HG02759 (cell line): ENCODE results near the gene TM9SF4.
"Not testable (repeated sequence)": the region's sequence is repeated elsewhere in the genome, so short reads cannot be mapped to it uniquely, and the experiment has no call there.

Experiments
- ATAC-seq: cut with Tn5 transposase; IDR thresholded peaks from one replicate; pipeline ENCODE4 v1.9.1; 2021; ENCODE audit warnings: mild to moderate bottlenecking, moderate library complexity; ENCODE audit not compliant: unreplicated experiment

TM9SF4 gene

GRCh38 chr20:32155017-32155981, 45.8 kb downstream of the TM9SF4 start:
- ATAC-seq = no peak

- no peak for ATAC-seq
Observed at GRCh38 chr20:32157611-32158010, 48.1 kb downstream of the TM9SF4 start.

GRCh38 chr20:32158351-32158750, 48.8 kb downstream of the TM9SF4 start:
- no peak for ATAC-seq

- no peak for ATAC-seq
Observed at GRCh38 chr20:32158943-32159660, 49.6 kb downstream of the TM9SF4 start.

GRCh38 chr20:32159766-32160221, 50.3 kb downstream of the TM9SF4 start:
- ATAC-seq = no peak

- ATAC-seq = no peak
Observed at GRCh38 chr20:32160341-32160740, 50.8 kb downstream of the TM9SF4 start.

GRCh38 chr20:32162351-32162750, 52.8 kb downstream of the TM9SF4 start:
- ATAC-seq = no peak

GRCh38 chr20:32163951-32164350, 54.4 kb downstream of the TM9SF4 start:
- ATAC-seq = no peak

- no peak for ATAC-seq
Observed at GRCh38 chr20:32164984-32165735, 55.6 kb downstream of the TM9SF4 start.

GRCh38 chr20:32165836-32166545, 56.5 kb downstream of the TM9SF4 start:
- ATAC-seq = no peak

- ATAC-seq = no peak
Observed at GRCh38 chr20:32167552-32167951, 58.0 kb downstream of the TM9SF4 start.

- ATAC-seq = no peak
Observed at GRCh38 chr20:32168184-32168910, 58.8 kb downstream of the TM9SF4 start.

- ATAC-seq = not testable (repeated sequence)
Observed at GRCh38 chr20:32177696-32178095, 68.2 kb downstream of the TM9SF4 start.

GRCh38 chr20:32179515-32179914, 70.0 kb downstream of the TM9SF4 start:
- no peak for ATAC-seq

- no peak for ATAC-seq
Observed at GRCh38 chr20:32179934-32180333, 70.4 kb downstream of the TM9SF4 start.

- no peak for ATAC-seq
Observed at GRCh38 chr20:32181606-32182005, 72.1 kb downstream of the TM9SF4 start.

- ATAC-seq = no peak
Observed at GRCh38 chr20:32183947-32184635, 74.6 kb downstream of the TM9SF4 start.

- no peak for ATAC-seq
Observed at GRCh38 chr20:32184961-32185603, 75.6 kb downstream of the TM9SF4 start.

- no peak for ATAC-seq
Observed at GRCh38 chr20:32186506-32186905, 77.0 kb downstream of the TM9SF4 start.
